Measurements from ENCODE around the gene PYGB.
A peak's percentile ranks its signal among the peaks of the same experiment; 100 is the strongest.

Gene PYGB

GRCh38 chr20:25295386-25296093 lies 47.7 kb downstream of the PYGB start:
- TF ChIP-seq, protein P1, sequence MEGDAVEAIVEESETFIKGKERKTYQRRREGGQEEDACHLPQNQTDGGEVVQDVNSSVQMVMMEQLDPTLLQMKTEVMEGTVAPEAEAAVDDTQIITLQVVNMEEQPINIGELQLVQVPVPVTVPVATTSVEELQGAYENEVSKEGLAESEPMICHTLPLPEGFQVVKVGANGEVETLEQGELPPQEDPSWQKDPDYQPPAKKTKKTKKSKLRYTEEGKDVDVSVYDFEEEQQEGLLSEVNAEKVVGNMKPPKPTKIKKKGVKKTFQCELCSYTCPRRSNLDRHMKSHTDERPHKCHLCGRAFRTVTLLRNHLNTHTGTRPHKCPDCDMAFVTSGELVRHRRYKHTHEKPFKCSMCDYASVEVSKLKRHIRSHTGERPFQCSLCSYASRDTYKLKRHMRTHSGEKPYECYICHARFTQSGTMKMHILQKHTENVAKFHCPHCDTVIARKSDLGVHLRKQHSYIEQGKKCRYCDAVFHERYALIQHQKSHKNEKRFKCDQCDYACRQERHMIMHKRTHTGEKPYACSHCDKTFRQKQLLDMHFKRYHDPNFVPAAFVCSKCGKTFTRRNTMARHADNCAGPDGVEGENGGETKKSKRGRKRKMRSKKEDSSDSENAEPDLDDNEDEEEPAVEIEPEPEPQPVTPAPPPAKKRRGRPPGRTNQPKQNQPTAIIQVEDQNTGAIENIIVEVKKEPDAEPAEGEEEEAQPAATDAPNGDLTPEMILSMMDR (IDR thresholded peaks at IDR 0.05; ENCODE audit: extremely low read depth, missing control alignments): no peak
- no peak for DNase-seq (ENCODE audit: low spot score)

DNA sequence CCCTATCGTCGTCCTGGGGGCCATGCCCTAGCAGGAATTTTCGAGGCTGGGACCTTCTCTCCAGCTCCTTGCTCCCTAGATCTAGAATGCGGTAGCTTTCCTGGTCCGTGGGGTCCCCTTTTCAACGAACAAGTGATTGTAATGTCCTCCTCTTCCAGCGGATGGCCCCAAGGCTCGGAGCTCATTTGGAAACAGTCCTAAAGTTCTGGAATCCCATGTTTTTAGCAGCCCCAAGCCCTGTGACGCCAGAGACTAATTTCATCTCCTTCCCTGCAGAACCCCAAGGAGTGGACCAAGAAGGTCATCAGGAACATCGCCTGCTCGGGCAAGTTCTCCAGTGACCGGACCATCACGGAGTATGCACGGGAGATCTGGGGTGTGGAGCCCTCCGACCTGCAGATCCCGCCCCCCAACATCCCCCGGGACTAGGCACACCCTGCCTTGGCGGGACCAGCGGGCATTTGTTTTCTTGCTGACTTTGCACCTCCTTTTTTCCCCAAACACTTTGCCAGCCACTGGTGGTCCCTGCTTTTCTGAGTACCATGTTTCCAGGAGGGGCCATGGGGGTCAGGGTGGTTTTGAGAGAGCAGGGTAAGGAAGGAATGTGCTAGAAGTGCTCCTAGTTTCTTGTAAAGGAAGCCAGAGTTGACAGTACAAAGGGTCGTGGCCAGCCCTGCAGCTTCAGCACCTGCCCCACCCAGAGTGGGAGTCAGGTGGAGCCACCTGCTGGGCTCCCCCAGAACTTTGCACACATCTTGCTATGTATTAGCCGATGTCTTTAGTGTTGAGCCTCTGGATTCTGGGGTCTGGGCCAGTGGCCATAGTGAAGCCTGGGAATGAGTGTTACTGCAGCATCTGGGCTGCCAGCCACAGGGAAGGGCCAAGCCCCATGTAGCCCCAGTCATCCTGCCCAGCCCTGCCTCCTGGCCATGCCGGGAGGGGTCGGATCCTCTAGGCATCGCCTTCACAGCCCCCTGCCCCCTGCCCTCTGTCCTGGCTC lies 48.5 kb downstream of the PYGB start:
- TF ChIP-seq, protein P1 (IDR thresholded peaks at IDR 0.05; ENCODE audit: extremely low read depth, missing control alignments): no peak
- DNase-seq (ENCODE audit: low spot score): peak; percentile 60

GRCh38 chr20:25297141-25297905 lies 49.4 kb downstream of the PYGB start:
- peak; percentile 81 for DNase-seq (ENCODE audit: low spot score)
- TF ChIP-seq, protein P1 (IDR thresholded peaks at IDR 0.05; ENCODE audit: extremely low read depth, missing control alignments): no peak

- DNase-seq (ENCODE audit: low spot score): no peak
- TF ChIP-seq, protein P1 (IDR thresholded peaks at IDR 0.05; ENCODE audit: extremely low read depth, missing control alignments): no peak
Observed at GRCh38 chr20:25299806-25300205, 51.9 kb downstream of the PYGB start.

DNA sequence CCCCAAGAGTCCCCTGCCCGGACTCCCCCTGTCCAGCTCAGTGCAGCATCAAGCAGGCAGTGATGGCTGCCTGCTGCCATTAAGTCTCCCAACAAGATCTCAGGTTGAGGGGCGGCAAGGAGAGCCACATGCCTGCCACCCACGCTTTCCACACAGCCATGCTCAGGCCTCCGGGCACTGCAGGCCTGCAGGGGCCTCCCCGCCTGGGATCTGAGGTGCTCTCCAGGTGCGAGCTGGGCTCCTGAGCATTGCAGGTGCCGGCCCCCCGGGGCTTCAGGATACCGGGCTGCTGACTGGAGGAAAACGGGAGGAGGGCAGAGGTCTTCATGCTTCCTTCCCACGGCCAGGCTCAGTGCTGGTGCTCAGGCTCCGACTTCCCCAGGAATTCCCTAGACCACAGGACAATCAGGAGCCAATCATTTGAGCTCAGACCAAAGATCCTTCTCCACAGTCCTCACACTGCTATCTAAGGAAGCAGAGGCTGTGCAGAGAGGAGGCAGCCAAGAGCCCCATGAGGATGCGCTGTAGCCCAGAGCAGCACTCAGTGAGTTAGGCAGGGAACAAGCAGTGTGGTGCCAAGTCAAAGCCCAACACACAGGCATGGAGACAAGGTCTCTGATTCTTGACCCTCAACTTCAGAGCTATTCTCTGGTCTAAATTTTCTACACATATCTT lies 52.7 kb downstream of the PYGB start:
- no peak for DNase-seq (ENCODE audit: low spot score)
- TF ChIP-seq, protein P1 (IDR thresholded peaks at IDR 0.05; ENCODE audit: extremely low read depth, missing control alignments): no peak

DNA sequence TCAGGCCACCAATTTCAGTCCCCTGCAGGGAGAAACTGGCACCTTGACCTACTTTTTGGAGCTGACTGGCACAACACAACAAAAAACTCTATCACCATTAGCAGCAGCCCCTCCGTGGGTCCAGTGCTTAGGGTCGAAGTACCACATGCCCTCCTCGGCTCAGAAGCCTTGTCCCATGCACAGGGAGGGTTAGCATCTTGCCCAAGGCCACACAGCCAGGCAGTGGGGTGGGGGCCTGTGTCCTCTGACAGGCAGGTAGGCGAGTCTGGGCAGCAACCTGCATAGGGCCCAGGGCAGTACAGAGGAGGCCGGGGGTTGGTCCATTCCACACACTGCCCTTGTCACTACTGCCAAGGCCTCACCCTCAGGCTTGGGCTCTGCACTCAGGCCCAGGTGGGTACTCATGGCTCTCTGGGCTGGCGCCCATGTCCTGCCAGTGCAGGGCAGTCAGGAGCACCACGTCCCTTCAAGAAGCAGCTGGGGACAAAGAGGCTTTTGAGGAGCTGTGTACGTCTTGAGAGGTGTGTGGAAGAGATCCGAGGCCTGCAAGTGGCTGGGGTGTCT lies 53.6 kb downstream of the PYGB start:
- TF ChIP-seq, protein P1 (IDR thresholded peaks at IDR 0.05; ENCODE audit: extremely low read depth, missing control alignments): no peak
- no peak for DNase-seq (ENCODE audit: low spot score)
